Neural cell (in vitro differentiated cells): ENCODE results near the gene CDK6. TPM values are rescaled to one million over a fixed set of nuclear protein-coding genes. Genes with fewer than 3 reads are reported as not detected.

ENCODE experiments used
- H2AFZ ChIP-seq: fragments of 200-600, 300-800 bp; sonication (generic), shearing (Covaris generic); 2 replicates; pipeline ENCODE4 v1.6.0; 2014; ENCODE audit warnings: low read depth, mild to moderate bottlenecking, antibody characterized with exemption, low read length, moderate library complexity
- H3F3A ChIP-seq: fragments of 200-600 bp; shearing (Covaris generic); 2 replicates; pipeline ENCODE4 v1.6.1; 2016; ENCODE audit warnings: mild to moderate bottlenecking, moderate library complexity, mixed read lengths, antibody characterized with exemption, low read length; ENCODE audit not compliant: insufficient read depth, poor library complexity, severe bottlenecking
- H3K27ac ChIP-seq: fragments of 200-600, 300-800 bp; sonication (generic), shearing (Covaris generic); 2 replicates; pipeline ENCODE4 v1.5.1; 2014; ENCODE audit warnings: mild to moderate bottlenecking, low read length, moderate library complexity
- H3K27me3 ChIP-seq: fragments of 300-800, 200-600 bp; sonication (generic), shearing (Covaris generic); 2 replicates; pipeline ENCODE4 v1.6.0; 2014; ENCODE audit warnings: mild to moderate bottlenecking, low read depth, low read length, moderate library complexity; ENCODE audit not compliant: insufficient read depth
- H3K36me3 ChIP-seq: fragments of 300-800, 200-600 bp; sonication (generic), shearing (Covaris generic); 2 replicates; pipeline ENCODE4 v1.5.1; 2014; ENCODE audit warnings: mild to moderate bottlenecking, antibody characterized with exemption, low read length, moderate library complexity; ENCODE audit not compliant: insufficient read depth
- H3K4me2 ChIP-seq: fragments of 300-800, 200-600 bp; sonication (generic), shearing (Covaris generic); 2 replicates; pipeline ENCODE4 v1.6.0; 2014; ENCODE audit warnings: mild to moderate bottlenecking, low read length
- H3K4me3 ChIP-seq: fragments of 300-800, 200-600 bp; sonication (generic), shearing (Covaris generic); 2 replicates; pipeline ENCODE4 v1.5.1; 2014; ENCODE audit warnings: mild to moderate bottlenecking, low read length, moderate library complexity
- H3K79me2 ChIP-seq: fragments of 200-600 bp; shearing (Covaris generic); replicated peaks from 2 replicates; pipeline ENCODE4 v1.6.0; 2014; ENCODE audit warnings: mild to moderate bottlenecking, low read length, moderate library complexity; ENCODE audit not compliant: insufficient read depth
- H3K9ac ChIP-seq: fragments of 300-800, 200-600 bp; sonication (generic), shearing (Covaris generic); 2 replicates; pipeline ENCODE4 v1.6.1; 2016; ENCODE audit warnings: mild to moderate bottlenecking, low read length, mixed read lengths
- H3K9me2 ChIP-seq: fragments of 200-600 bp; shearing (Covaris generic); 2 replicates; pipeline ENCODE4 v1.6.1; 2016; ENCODE audit warnings: mild to moderate bottlenecking, low read length, mixed read lengths; ENCODE audit not compliant: insufficient read depth
- H3K9me3 ChIP-seq: fragments of 200-600, 300-800 bp; sonication (generic), shearing (Covaris generic); 2 replicates; pipeline ENCODE4 v1.6.1; 2016; ENCODE audit warnings: mild to moderate bottlenecking, mixed run types, low read length, moderate library complexity, mixed read lengths
- H4K20me1 ChIP-seq: fragments of 200-600 bp; shearing (Covaris generic); 2 replicates; pipeline ENCODE4 v1.6.1; 2016; ENCODE audit warnings: mild to moderate bottlenecking, mixed run types; ENCODE audit not compliant: insufficient read depth
- EP300 ChIP-seq: fragments of 450-650 bp; conservative IDR thresholded peaks from 2 replicates; pipeline ENCODE4 v1.6.1; 2014; ENCODE audit warnings: antibody characterized with exemption, mild to moderate bottlenecking, moderate library complexity; ENCODE audit not compliant: poor library complexity, severe bottlenecking
- EZH2 ChIP-seq: fragments of 200-600, 300-800 bp; shearing (Covaris generic), sonication (generic); IDR thresholded peaks from 2 replicates; pipeline ENCODE4 v1.6.1; 2014; ENCODE audit warnings: antibody characterized with exemption, low read length, borderline replicate concordance, mild to moderate bottlenecking; ENCODE audit not compliant: insufficient read depth, poor library complexity, severe bottlenecking
- MXI1 ChIP-seq: fragments of 450-650 bp; conservative IDR thresholded peaks from 2 replicates; pipeline ENCODE4 v1.6.1; 2014; ENCODE audit warnings: antibody characterized with exemption, mild to moderate bottlenecking; ENCODE audit not compliant: poor library complexity, severe bottlenecking
- POLR2AphosphoS5 ChIP-seq: IDR thresholded peaks from 2 replicates; pipeline ENCODE4 v1.6.1; 2012
- RAD21 ChIP-seq: fragments of 450-650 bp; conservative IDR thresholded peaks from 2 replicates; pipeline ENCODE4 v1.6.1; 2014; ENCODE audit warnings: antibody characterized with exemption, mild to moderate bottlenecking, moderate library complexity
- REST ChIP-seq: IDR thresholded peaks from 2 replicates; pipeline ENCODE4 v1.6.1; 2012; ENCODE audit warnings: borderline replicate concordance
- SMC3 ChIP-seq: fragments of 450-650 bp; conservative IDR thresholded peaks from 2 replicates; pipeline ENCODE4 v1.6.1; 2014; ENCODE audit warnings: antibody characterized with exemption, mild to moderate bottlenecking, moderate library complexity; ENCODE audit not compliant: poor library complexity
- TAF1 ChIP-seq: IDR thresholded peaks from 2 replicates; pipeline ENCODE4 v1.6.1; 2012; ENCODE audit warnings: low read depth
- polyA plus RNA-seq: library from polyadenylated mRNA; depleted of rRNA; stranded (reverse); fragments of >200 nt; gene quantifications from 2 replicates; pipeline ENCODE4 v1.2.3, GENCODE V29; 2014
- TF ChIP-seq, protein P1 (sequence below): fragments of 450-650 bp; IDR thresholded peaks from 2 replicates; pipeline ENCODE4 v1.5.1; 2014; ENCODE audit warnings: antibody characterized with exemption, mild to moderate bottlenecking, moderate library complexity; ENCODE audit not compliant: poor library complexity, severe bottlenecking

Gene CDK6
- polyA plus RNA-seq, 1 donor from 2014 or later: 4.1 TPM

DNA sequence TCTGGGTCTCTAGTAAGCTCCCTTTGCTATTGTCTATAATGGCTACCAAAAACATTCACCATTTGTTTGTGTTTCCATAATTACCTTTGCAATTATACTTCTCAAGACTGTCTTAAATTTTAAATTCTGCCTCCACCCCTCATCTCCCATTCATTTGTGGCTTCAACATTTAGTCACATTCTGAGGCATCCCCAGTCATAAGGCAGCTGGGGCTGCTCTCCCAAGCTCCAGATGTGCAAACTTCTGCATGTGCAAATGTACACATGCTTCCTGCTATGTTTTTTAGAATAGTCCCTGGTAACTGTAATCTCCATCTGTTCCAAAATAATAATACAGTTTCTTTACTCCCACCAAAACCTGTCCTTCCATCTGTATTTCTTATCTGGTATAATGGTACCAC is 97.3 kb downstream of the CDK6 start:
- TF ChIP-seq TAF1 (no peak), POLR2AphosphoS5 (no peak), EP300 (no peak), EZH2 (no peak), REST (no peak), SMC3 (no peak), RAD21 (no peak), MXI1 (no peak)
- TF ChIP-seq, protein P1, sequence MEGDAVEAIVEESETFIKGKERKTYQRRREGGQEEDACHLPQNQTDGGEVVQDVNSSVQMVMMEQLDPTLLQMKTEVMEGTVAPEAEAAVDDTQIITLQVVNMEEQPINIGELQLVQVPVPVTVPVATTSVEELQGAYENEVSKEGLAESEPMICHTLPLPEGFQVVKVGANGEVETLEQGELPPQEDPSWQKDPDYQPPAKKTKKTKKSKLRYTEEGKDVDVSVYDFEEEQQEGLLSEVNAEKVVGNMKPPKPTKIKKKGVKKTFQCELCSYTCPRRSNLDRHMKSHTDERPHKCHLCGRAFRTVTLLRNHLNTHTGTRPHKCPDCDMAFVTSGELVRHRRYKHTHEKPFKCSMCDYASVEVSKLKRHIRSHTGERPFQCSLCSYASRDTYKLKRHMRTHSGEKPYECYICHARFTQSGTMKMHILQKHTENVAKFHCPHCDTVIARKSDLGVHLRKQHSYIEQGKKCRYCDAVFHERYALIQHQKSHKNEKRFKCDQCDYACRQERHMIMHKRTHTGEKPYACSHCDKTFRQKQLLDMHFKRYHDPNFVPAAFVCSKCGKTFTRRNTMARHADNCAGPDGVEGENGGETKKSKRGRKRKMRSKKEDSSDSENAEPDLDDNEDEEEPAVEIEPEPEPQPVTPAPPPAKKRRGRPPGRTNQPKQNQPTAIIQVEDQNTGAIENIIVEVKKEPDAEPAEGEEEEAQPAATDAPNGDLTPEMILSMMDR: no peak

DNA sequence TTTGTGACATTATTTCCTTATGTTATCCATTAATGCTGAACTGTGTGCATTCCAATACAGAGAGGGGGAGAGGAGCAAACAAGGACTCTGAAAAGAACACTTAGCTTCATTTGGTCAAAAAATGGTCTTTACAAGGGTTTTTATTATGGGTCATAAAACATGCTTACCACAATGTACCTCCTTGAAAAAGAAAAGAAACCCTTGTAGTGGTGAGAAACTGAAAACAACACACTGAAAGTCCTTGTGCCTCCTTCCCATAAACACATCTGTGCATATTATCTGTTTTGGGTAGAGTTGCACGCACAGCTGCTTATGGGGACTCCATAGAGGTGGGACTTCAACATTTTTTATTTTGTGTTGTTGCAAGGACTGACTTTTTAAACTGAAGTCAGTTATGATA is 98.7 kb downstream of the CDK6 start:
- no peak overlapping the region for H3K4me3 ChIP-seq
- H3K9me3 ChIP-seq: no peaks in the 10 kb centered on the region
- H3K79me2 ChIP-seq: no peaks in the 10 kb centered on the region
- no peak overlapping the region for H3K27ac ChIP-seq
- H3K36me3 ChIP-seq: no peaks in the 10 kb centered on the region
- no peaks in the 10 kb centered on the region for H3K9me2 ChIP-seq
- TF ChIP-seq, protein P1: no peak
- TF ChIP-seq REST (no peak), MXI1 (no peak), EZH2 (no peak), SMC3 (no peak), EP300 (no peak), POLR2AphosphoS5 (no peak), TAF1 (no peak), RAD21 (no peak)
- H3K9ac ChIP-seq: no peak overlapping the region
- no peak overlapping the region for H2AFZ ChIP-seq
- H3F3A ChIP-seq: no peaks in the 10 kb centered on the region
- H3K4me2 ChIP-seq: no peak overlapping the region
- no peaks in the 10 kb centered on the region for H4K20me1 ChIP-seq
- no peaks in the 10 kb centered on the region for H3K27me3 ChIP-seq

More for the DNA sequence above, 97.3 kb downstream of the CDK6 start:
- no peak overlapping the region for H3K27ac ChIP-seq
- no peaks in the 10 kb centered on the region for H3K27me3 ChIP-seq
- no peak overlapping the region for H3K4me2 ChIP-seq
- H3K9me3 ChIP-seq: no peaks in the 10 kb centered on the region
- no peaks in the 10 kb centered on the region for H4K20me1 ChIP-seq
- no peaks in the 10 kb centered on the region for H3K79me2 ChIP-seq
- no peaks in the 10 kb centered on the region for H3F3A ChIP-seq
- H3K4me3 ChIP-seq: no peak overlapping the region
- no peaks in the 10 kb centered on the region for H3K9me2 ChIP-seq
- no peak overlapping the region for H3K9ac ChIP-seq
- H2AFZ ChIP-seq: no peak overlapping the region
- no peaks in the 10 kb centered on the region for H3K36me3 ChIP-seq
